GM23338 (cell line): ENCODE data around the gene ABCB6.

Experiments used
- CTCF ChIP-seq, 2 experiments: fragments of 200-600 bp in 1 of 2; sonication (generic) in 1 of 2; conservative IDR thresholded peaks; 2 replicates each; pipeline versions ENCODE4 v1.5.1 to v1.6.1; 2016 to 2017; ENCODE audit warnings: antibody characterized with exemption in 2 of 2, low read depth in 2 of 2, mild to moderate bottlenecking in 2 of 2, moderate library complexity in 1 of 2
- EZH2phosphoT487 ChIP-seq: fragments of 200-600 bp; sonication (generic); IDR thresholded peaks from one replicate; pipeline ENCODE4 v1.8.1; 2018; ENCODE audit warnings: antibody characterized with exemption; ENCODE audit not compliant: unreplicated experiment
- POLR2AphosphoS5 ChIP-seq: IDR thresholded peaks from 2 replicates; pipeline ENCODE4 v1.6.1; 2016; ENCODE audit warnings: antibody characterized with exemption, low read depth
- REST ChIP-seq: IDR thresholded peaks from one replicate; pipeline ENCODE4 v1.6.1; 2018; ENCODE audit warnings: antibody characterized with exemption; ENCODE audit not compliant: unreplicated experiment

GRCh38 chr2:219243291-219243761 lies 24.6 kb upstream of the ABCB6 start:
- TF ChIP-seq CTCF (conservative IDR thresholded peaks at IDR 0.05; ENCODE audit: low read depth in 2 of 2): no peak
- TF ChIP-seq EZH2phosphoT487: no peak
- no peak for TF ChIP-seq REST
- no peak for TF ChIP-seq POLR2AphosphoS5
